ENCODE data around the gene STARD3. TPM values are rescaled to one million over a fixed set of nuclear protein-coding genes. Genes with fewer than 3 reads are reported as not detected.

STARD3 gene
- total RNA-seq, 1 experiment from 2014 or later, result 44.8 TPM

DNA sequence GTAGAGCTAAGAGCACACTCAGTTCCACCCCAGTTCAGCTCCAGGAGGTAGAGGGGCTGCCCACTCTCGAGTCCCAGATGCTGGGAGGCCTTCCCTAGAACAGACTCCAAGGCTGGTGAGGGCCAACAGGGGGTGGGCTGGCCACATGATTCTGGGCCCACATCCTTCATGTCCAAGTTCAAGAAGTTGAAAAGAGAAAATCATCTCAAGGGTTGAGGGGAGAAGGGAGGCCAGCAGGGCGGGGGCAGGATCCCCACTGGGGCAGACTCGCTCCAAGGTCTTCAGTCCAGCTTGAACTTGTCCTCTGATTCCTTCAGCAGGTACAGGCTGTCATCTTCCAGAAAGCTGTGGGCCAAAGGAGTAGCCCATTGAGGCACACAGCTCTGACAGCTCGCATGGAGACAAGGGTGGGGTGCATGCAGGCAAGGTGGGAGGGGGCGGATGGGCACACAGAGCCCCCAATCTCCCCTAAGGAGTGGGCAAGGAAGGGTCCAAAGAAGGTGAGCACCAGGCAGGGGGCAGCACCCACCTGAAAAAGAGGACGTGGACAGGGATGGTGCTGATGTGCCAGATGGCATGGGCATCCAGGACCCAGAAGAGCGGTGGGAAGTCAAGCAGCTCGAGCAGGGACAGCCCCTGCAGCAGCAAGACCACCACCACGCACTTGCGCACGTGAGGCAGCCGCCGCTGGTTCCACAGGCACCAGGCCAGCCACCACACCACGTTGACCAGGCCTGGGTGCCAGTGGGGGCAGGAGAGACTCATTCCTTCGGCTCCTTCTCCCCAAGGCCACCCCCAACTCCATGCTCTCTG, 35.8 kb downstream of the STARD3 start:
- ATAC-seq (no peak), DNase-seq (ENCODE audit: low read depth, low spot score) (no peak)
- in situ Hi-C loops (cut with HindIII; ENCODE audit: low pct_unique_long_range_greater_than_20kb, low sequenced_read_pairs), result no loop called here
- Histone ChIP-seq H3K27me3 (ENCODE audit: control insufficient read depth, insufficient read depth, low read length) (no peaks in the 10 kb centered on the region), H3K4me1 (ENCODE audit: control insufficient read depth, insufficient read depth, low read length) (peaks cover 10% of the 10 kb centered on the region; the same call in 1 of the 2 replicates), H3K9me3 (ENCODE audit: control insufficient read depth, insufficient read depth, low read depth, low read length) (no peaks in the 10 kb centered on the region), H3K4me3 (ENCODE audit: low read depth in 2 of 2, low read length in 2 of 2) (no peak overlapping the region), H3K27ac (ENCODE audit: low read length) (no peak overlapping the region), H3K36me3 (ENCODE audit: control insufficient read depth, insufficient read depth, low read length) (no peaks in the 10 kb centered on the region)
- POLR2A ChIA-PET, result no interaction called here
- TF ChIP-seq TCF7L2 (IDR thresholded peaks at IDR 0.05; ENCODE audit: low read depth, low read length), result no peak
- TF ChIP-seq, protein P1, sequence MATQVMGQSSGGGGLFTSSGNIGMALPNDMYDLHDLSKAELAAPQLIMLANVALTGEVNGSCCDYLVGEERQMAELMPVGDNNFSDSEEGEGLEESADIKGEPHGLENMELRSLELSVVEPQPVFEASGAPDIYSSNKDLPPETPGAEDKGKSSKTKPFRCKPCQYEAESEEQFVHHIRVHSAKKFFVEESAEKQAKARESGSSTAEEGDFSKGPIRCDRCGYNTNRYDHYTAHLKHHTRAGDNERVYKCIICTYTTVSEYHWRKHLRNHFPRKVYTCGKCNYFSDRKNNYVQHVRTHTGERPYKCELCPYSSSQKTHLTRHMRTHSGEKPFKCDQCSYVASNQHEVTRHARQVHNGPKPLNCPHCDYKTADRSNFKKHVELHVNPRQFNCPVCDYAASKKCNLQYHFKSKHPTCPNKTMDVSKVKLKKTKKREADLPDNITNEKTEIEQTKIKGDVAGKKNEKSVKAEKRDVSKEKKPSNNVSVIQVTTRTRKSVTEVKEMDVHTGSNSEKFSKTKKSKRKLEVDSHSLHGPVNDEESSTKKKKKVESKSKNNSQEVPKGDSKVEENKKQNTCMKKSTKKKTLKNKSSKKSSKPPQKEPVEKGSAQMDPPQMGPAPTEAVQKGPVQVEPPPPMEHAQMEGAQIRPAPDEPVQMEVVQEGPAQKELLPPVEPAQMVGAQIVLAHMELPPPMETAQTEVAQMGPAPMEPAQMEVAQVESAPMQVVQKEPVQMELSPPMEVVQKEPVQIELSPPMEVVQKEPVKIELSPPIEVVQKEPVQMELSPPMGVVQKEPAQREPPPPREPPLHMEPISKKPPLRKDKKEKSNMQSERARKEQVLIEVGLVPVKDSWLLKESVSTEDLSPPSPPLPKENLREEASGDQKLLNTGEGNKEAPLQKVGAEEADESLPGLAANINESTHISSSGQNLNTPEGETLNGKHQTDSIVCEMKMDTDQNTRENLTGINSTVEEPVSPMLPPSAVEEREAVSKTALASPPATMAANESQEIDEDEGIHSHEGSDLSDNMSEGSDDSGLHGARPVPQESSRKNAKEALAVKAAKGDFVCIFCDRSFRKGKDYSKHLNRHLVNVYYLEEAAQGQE (IDR thresholded peaks at IDR 0.05; ENCODE audit: insufficient read depth in 1 of 2, low read depth in 2 of 2, low read length in 1 of 2), result 0 out of 4 replicates have a peak, but pooled peaks of 1 of the 2 experiments have one; percentile 24
- intact Hi-C loops (cut with micrococcal nuclease; ENCODE audit: unreplicated experiment), result loop anchor here (5.0 kb wide), 1 partner anchor 50 kb away; no protein-coding TSS in a partner anchor
- CTCF ChIA-PET, result interaction anchor here (0.6 to 2.5 kb wide), 4 partner anchors 41 to 51 kb away, joined by 3 to 11 read pairs (median 6); no protein-coding TSS in a partner anchor
- BruUV-seq (replicated peaks), result TSS peak; percentile 76

DNA sequence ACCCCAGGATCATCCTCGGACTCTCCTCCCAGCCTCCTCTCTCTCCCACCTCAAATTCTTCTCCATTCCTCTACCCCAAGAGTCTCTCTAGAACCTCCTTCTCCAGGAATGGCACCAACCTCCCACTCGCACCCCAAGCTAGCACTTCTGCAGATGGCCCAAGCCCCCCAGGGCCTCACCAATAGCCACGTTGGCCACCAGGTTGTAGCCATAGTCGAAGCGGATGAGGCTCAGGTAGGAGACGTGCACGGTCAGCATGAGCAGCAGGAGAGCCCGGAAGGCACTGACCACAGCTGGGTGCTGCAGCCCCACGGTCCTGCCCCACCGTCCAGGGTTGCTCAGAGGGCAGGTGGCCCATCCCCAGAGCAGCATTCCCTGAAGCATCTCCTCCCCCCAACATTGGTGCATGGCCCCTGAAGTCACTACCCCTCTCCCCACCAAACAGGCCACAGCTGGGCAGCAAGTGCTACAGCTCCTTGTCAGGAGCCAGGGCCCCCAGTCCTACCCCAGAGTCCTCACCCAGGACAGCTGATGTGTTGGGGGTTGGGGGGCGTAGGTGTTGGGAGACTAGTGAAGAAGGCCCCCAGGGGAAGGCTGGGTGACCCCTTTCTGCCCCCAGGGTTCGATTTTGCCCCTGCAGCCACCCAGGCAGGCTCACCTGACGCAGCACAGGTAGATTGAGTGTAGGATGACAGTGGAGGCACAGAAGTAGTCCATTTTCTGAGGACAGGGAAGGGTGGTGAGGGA, 36.6 kb downstream of the STARD3 start:
- intact Hi-C loops (cut with micrococcal nuclease; ENCODE audit: unreplicated experiment), result loop anchor here (5.0 kb wide), 1 partner anchor 51 kb away; no protein-coding TSS in a partner anchor
- CTCF ChIA-PET, result interaction anchor here (0.6 to 1.1 kb wide), 2 partner anchors 40 to 52 kb away, joined by 4 to 8 read pairs; no protein-coding TSS in a partner anchor

More for the DNA sequence above, 36.6 kb downstream of the STARD3 start:
- BruUV-seq (replicated peaks), result no TSS peak
- H3K36me3 ChIP-seq (ENCODE audit: control insufficient read depth, insufficient read depth, low read length), result no peaks in the 10 kb centered on the region
- ATAC-seq, result no peak
- TF ChIP-seq POLR2AphosphoS5 (IDR thresholded peaks at IDR 0.05; ENCODE audit: low read depth, low read length) (no peak), TCF7L2 (IDR thresholded peaks at IDR 0.05; ENCODE audit: low read depth, low read length) (no peak), SIN3A (IDR thresholded peaks at IDR 0.05; ENCODE audit: borderline replicate concordance, insufficient read depth, low read depth, low read length) (no peak)
- TF ChIP-seq, protein P1 (IDR thresholded peaks at IDR 0.05; ENCODE audit: insufficient read depth in 1 of 2, low read depth in 2 of 2, low read length in 1 of 2), result no peak
- TF ChIP-seq, protein P2, sequence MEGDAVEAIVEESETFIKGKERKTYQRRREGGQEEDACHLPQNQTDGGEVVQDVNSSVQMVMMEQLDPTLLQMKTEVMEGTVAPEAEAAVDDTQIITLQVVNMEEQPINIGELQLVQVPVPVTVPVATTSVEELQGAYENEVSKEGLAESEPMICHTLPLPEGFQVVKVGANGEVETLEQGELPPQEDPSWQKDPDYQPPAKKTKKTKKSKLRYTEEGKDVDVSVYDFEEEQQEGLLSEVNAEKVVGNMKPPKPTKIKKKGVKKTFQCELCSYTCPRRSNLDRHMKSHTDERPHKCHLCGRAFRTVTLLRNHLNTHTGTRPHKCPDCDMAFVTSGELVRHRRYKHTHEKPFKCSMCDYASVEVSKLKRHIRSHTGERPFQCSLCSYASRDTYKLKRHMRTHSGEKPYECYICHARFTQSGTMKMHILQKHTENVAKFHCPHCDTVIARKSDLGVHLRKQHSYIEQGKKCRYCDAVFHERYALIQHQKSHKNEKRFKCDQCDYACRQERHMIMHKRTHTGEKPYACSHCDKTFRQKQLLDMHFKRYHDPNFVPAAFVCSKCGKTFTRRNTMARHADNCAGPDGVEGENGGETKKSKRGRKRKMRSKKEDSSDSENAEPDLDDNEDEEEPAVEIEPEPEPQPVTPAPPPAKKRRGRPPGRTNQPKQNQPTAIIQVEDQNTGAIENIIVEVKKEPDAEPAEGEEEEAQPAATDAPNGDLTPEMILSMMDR (IDR thresholded peaks at IDR 0.05), result no peak
- no peak overlapping the region for H3K27ac ChIP-seq (ENCODE audit: low read length)
- in situ Hi-C loops (cut with HindIII; ENCODE audit: low pct_unique_long_range_greater_than_20kb, low sequenced_read_pairs), result no loop called here
- no peak for DNase-seq (ENCODE audit: low read depth, low spot score)
- peaks cover 8% of the 10 kb centered on the region; the same call in 1 of the 2 replicates for H3K4me1 ChIP-seq (ENCODE audit: control insufficient read depth, insufficient read depth, low read length)
- POLR2A ChIA-PET, result no interaction called here
- no peaks in the 10 kb centered on the region for H3K9me3 ChIP-seq (ENCODE audit: control insufficient read depth, insufficient read depth, low read depth, low read length)
- H3K27me3 ChIP-seq (ENCODE audit: control insufficient read depth, insufficient read depth, low read length), result no peaks in the 10 kb centered on the region
- no peak overlapping the region for H3K4me3 ChIP-seq (ENCODE audit: low read depth in 2 of 2, low read length in 2 of 2)
